ENCODE results near the gene CEP57L1. TPM values are rescaled to one million over a fixed set of nuclear protein-coding genes. Genes with fewer than 3 reads are reported as not detected.

CEP57L1 gene
- total and polyA plus RNA-seq, 10 of the 15 experiments (the other 5 are each of a cell fraction or from before 2014, with no cell fraction given): 12.7 to 30.5 (median 21.9) TPM

- H3K4me3 ChIP-seq: peak overlapping the region; percentile 90
- POLR2A ChIA-PET: interaction anchor here (0.6 to 2.3 kb wide), 16 partner anchors 8 to 1046 kb away, joined by 3 to 10 read pairs (median 5); partner anchors contain the start of gene CD164
- H3K9me3 ChIP-seq (replicated peaks; ENCODE audit: control insufficient read depth, insufficient read depth, low read length): no peaks in the 10 kb centered on the region
- H3K9ac ChIP-seq (ENCODE audit: control insufficient read depth, insufficient read depth, low read length): peak overlapping the region; percentile 91
- H3K4me2 ChIP-seq (ENCODE audit: control insufficient read depth, insufficient read depth): peak overlapping the region; percentile 73
- no peaks in the 10 kb centered on the region for H3K36me3 ChIP-seq (ENCODE audit: control insufficient read depth in 2 of 2, insufficient read depth in 2 of 2, low read length in 1 of 2)
- H3K27me3 ChIP-seq (replicated peaks in 1 of 2; ENCODE audit: control insufficient read depth in 2 of 2, insufficient read depth in 2 of 2, low read length in 1 of 2): no peaks in the 10 kb centered on the region
- BruUV-seq (replicated peaks): no TSS peak
- under 1% methylated on average over 19 of the region's 19 CpGs for WGBS (ENCODE audit: insufficient coverage, insufficient replicate concordance, low lambda C conversion rate, missing lambda C conversion rate)
- SMC1A ChIA-PET (ENCODE audit: uncharacterized antibody, unreplicated experiment): interaction anchor here (0.5 to 3.4 kb wide), 10 partner anchors 8 to 96 kb away, joined by 3 to 24 read pairs (median 6); no protein-coding TSS in a partner anchor
- H2AFZ ChIP-seq (ENCODE audit: control insufficient read depth, low read depth, low read length): peak overlapping the region; percentile 75
- ATAC-seq (no peak), DNase-seq (ENCODE audit: low read depth, low spot score) (no peak), FAIRE-seq (no peak)
- 0 out of 2 replicates have a peak, but pooled peaks have one; percentile 48 for TF ChIP-seq TAF1 (IDR thresholded peaks at IDR 0.05; ENCODE audit: borderline replicate concordance, low read depth, low read length)
- 0 out of 2 replicates have a peak, but pooled peaks have one; percentile 17 for TF ChIP-seq MTA2 (IDR thresholded peaks at IDR 0.05; ENCODE audit: low read depth)
- no peak; the same call in 1 of the 2 replicates for TF ChIP-seq ZBTB40 (IDR thresholded peaks at IDR 0.05; ENCODE audit: borderline replicate concordance)
- no peak for TF ChIP-seq ESRRA (IDR thresholded peaks at IDR 0.05; ENCODE audit: low read length)
- no peaks in the 10 kb centered on the region for H3K4me1 ChIP-seq (ENCODE audit: control insufficient read depth, insufficient read depth, low read length)
- RAD21 ChIA-PET (ENCODE audit: unreplicated experiment): interaction anchor here (0.7 to 2.6 kb wide), 10 partner anchors 11 to 289 kb away, joined by 3 to 11 read pairs (median 4); partner anchors contain the start of gene CD164
- H4K20me1 ChIP-seq (ENCODE audit: control insufficient read depth, insufficient read depth): no peaks in the 10 kb centered on the region
- peak overlapping the region; percentile 33; the same call in 1 of the 2 replicates for H3K27ac ChIP-seq (ENCODE audit: control insufficient read depth, insufficient read depth)
- CTCF ChIA-PET: interaction anchor here (0.9 to 8.5 kb wide), 7 partner anchors 9 to 347 kb away, joined by 3 to 38 read pairs (median 8); partner anchors contain the start of gene CD164
- H3K79me2 ChIP-seq (ENCODE audit: control insufficient read depth, insufficient read depth, low read length): peaks cover 10% of the 10 kb centered on the region
- in situ Hi-C loops (cut with MboI): no loop called here
- intact Hi-C loops (cut with micrococcal nuclease; ENCODE audit: unreplicated experiment): loop anchor here (2.0 kb wide), 1 partner anchor 289 kb away; the partner anchor contains the start of gene CD164
Observed at GRCh38 chr6:109093732-109094415, 1.4 kb upstream of the CEP57L1 start.
